GM13976 (cell line): ENCODE results near the gene FGF14.

Experiments
- DNase-seq: peaks from one replicate; pipeline ENCODE4 v3.0.0; 2012; ENCODE audit warnings: low spot score
- in situ Hi-C: fragments of 300-500 bp; cut with MboI; formaldehyde crosslinking; loops from one replicate; pipeline ENCODE4 v1.12.0; 2022; ENCODE audit warnings: low sequenced_read_pairs, mixed read lengths, inconsistent platforms; ENCODE audit not compliant: unreplicated experiment
- TF ChIP-seq, protein P1 (sequence below): IDR thresholded peaks from 2 replicates; pipeline ENCODE4 v1.5.1; 2012; ENCODE audit warnings: borderline replicate concordance, mild to moderate bottlenecking; ENCODE audit not compliant: insufficient read depth; ENCODE audit errors: extremely low read depth, missing control alignments, control extremely low read depth

Gene FGF14

DNA sequence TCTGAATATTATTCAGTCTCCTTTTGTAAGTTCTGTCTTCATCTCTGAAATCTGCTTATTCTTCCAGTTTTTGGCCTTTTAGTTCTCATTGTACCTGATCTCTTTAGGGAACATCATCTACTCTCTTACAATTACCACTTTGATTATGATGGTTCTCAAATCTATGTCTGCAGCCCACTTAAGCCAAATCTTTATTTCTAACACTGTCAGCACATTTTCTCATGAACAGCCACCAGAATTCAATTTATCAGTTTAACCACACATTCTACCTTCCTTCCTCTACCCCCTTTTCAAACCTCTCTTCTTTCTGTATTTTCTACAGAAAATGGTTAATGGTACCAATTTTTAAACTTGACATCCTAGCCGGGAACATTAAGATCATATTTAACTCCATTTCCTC lies 175.3 kb downstream of the FGF14 start:
- in situ Hi-C loops: no loop called here
- DNase-seq: no peak
- TF ChIP-seq, protein P1, sequence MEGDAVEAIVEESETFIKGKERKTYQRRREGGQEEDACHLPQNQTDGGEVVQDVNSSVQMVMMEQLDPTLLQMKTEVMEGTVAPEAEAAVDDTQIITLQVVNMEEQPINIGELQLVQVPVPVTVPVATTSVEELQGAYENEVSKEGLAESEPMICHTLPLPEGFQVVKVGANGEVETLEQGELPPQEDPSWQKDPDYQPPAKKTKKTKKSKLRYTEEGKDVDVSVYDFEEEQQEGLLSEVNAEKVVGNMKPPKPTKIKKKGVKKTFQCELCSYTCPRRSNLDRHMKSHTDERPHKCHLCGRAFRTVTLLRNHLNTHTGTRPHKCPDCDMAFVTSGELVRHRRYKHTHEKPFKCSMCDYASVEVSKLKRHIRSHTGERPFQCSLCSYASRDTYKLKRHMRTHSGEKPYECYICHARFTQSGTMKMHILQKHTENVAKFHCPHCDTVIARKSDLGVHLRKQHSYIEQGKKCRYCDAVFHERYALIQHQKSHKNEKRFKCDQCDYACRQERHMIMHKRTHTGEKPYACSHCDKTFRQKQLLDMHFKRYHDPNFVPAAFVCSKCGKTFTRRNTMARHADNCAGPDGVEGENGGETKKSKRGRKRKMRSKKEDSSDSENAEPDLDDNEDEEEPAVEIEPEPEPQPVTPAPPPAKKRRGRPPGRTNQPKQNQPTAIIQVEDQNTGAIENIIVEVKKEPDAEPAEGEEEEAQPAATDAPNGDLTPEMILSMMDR: no peak

DNA sequence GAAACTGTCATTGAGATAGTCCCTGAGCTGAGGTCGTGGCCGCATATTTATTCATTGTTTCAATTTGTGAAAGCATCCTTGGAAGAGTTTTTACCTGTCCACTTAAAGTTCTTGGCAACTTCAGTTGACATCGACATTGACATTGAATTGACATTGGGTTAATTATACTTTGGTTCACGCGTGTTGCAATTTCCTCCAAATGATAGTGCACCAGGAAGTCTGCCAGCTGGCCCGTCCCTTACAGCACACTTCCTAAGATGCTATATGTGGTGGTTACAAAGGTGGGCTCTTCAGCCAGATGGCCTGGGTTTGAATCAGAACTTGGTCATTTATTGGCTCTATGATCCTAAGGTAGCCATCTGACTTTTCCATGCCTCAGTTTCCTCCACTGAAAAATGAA lies 176.0 kb downstream of the FGF14 start:
- TF ChIP-seq, protein P1: no peak
- in situ Hi-C loops: no loop called here
- no peak for DNase-seq

DNA sequence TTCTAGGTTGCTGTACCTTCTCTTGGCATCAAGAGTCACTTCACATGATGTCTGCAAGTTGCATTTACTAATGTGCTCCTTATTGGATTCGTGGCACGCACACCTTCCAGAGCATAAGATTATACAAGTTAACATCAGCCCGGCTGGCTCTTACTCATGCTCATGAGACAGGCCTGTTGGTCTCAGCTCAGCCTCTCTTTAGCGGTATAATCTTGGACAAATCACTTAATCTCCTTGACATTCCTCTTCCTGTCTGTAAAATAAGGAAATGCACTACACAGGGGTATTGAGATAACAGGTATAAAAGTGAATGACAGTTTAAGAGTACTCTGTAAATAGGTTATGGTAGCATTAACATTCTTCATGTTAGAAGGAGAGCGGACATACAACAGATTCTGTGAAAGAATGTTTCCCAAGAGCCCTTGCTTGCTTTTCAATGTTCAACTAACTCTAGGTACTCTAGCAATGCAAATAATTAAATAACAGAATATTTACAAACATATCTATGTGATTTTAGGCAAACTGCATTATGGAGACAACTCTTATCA lies 181.1 kb downstream of the FGF14 start:
- TF ChIP-seq, protein P1: no peak
- no peak for DNase-seq
- in situ Hi-C loops: no loop called here

DNA sequence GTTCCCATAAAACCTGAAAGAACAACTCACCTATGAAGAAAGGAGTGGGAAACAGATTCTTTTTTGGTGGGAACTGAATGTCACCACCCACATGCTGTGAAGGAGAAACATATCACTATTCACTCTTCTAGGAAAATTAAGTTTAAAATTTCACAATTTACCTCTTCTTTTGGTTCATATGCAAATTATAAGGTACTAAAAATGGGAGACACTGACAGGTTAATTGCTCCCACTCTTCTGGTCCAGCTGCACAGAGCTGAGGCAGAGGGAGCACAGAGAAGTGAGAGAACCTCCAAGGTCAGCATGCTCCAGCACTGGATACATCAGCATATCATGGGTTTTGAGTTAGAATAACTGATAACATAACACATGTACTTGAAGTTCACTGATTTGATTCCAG lies 186.9 kb downstream of the FGF14 start:
- in situ Hi-C loops: no loop called here
- no peak for DNase-seq
- TF ChIP-seq, protein P1: no peak

DNA sequence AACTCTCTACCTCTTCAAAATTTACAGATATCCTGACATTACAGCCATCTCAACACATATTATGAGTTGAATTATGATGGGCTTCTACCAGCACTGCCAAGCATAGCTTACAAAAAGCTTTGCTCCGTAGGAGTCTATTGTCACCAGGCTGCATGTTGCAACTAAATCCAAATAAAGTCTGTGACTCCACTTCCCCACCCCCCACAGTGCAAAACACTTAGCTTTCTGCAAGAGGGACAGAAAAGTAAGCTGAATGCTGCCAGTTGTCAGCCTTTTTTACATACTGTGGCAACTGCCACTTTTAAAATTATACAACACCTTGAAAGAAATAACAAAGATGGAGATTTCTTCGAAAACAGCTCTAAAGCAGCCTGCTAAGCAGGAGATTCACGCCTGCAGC lies 189.1 kb downstream of the FGF14 start:
- TF ChIP-seq, protein P1: no peak
- in situ Hi-C loops: no loop called here
- DNase-seq: no peak

DNA sequence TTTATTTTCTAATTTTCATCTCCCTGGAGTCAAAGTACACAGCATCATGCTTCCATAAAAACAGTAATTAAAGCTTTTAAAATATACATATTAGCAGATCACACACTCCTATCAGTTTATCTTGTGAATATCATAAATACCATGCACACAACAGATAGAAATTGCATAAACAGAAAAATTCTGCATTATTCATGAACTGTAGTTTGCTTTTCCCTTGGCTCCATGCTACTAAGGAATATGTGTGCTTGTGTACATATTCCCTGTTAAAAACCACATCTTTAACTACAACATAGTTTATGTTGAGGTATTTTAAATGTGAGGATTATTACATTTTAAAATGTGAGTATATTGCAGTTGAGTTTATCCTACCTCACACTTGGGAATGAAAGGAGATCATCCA lies 193.5 kb downstream of the FGF14 start:
- TF ChIP-seq, protein P1: no peak
- in situ Hi-C loops: no loop called here
- no peak for DNase-seq
